Measurements from ENCODE around the gene NTM. TPM values are rescaled to one million over a fixed set of nuclear protein-coding genes. Genes with fewer than 3 reads are reported as not detected.

Gene NTM
- polyA plus RNA-seq, 1 donor from 2014 or later = 39.4 TPM

DNA sequence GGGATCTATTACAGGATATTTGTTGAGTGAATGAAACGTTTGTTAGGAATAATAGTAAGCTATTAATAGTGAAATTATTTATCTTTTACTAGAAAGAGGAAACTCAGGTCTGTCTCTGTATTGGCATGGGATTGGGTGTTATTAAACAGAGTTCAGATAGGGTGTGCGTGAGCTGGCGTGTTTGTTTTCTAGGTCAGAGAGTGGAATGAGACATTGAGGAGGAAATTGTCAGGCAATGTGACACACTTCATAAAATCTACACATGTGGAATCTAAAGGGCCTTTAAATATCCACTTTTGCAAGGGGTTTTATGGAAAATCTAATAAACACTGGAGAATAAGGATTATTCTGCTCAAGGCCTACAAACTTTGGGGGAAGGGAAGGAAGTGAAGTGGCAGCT is 552.9 kb downstream of the NTM start:
- no peaks in the 10 kb centered on the region for H3K36me3 ChIP-seq (ENCODE audit: insufficient read depth, low read length)
- H3K4me2 ChIP-seq (ENCODE audit: low read length) = no peak overlapping the region
- no peaks in the 10 kb centered on the region for H3K9me3 ChIP-seq (ENCODE audit: low read length)
- H3K4me3 ChIP-seq (ENCODE audit: low read length) = no peak overlapping the region
- no peak for TF ChIP-seq RAD21 (conservative IDR thresholded peaks at IDR 0.05)
- no peak for TF ChIP-seq POLR2AphosphoS5 (IDR thresholded peaks at IDR 0.05)
- TF ChIP-seq MXI1 (conservative IDR thresholded peaks at IDR 0.05; ENCODE audit: poor library complexity, severe bottlenecking) = no peak
- TF ChIP-seq CTCF (IDR thresholded peaks at IDR 0.05; ENCODE audit: poor library complexity, severe bottlenecking) = no peak
- no peak for TF ChIP-seq EZH2 (IDR thresholded peaks at IDR 0.05; ENCODE audit: borderline replicate concordance, insufficient read depth, low read length, poor library complexity, severe bottlenecking)
- TF ChIP-seq SMC3 (conservative IDR thresholded peaks at IDR 0.05; ENCODE audit: poor library complexity) = no peak
- H3K79me2 ChIP-seq (replicated peaks; ENCODE audit: insufficient read depth, low read length) = no peaks in the 10 kb centered on the region
- no peaks in the 10 kb centered on the region for H3K9me2 ChIP-seq (ENCODE audit: insufficient read depth, low read length)
- H3F3A ChIP-seq (ENCODE audit: insufficient read depth, low read length, poor library complexity, severe bottlenecking) = no peaks in the 10 kb centered on the region
- H4K20me1 ChIP-seq (ENCODE audit: insufficient read depth) = no peaks in the 10 kb centered on the region
- no peak overlapping the region for H3K27ac ChIP-seq (ENCODE audit: low read length)
- no peak overlapping the region for H3K9ac ChIP-seq (ENCODE audit: low read length)
- H3K27me3 ChIP-seq (ENCODE audit: insufficient read depth, low read depth, low read length) = no peaks in the 10 kb centered on the region
- H2AFZ ChIP-seq (ENCODE audit: low read depth, low read length) = no peak overlapping the region

- Histone ChIP-seq H2AFZ (ENCODE audit: low read depth, low read length) (no peak overlapping the region), H3K9me3 (ENCODE audit: low read length) (no peaks in the 10 kb centered on the region), H3K36me3 (ENCODE audit: insufficient read depth, low read length) (no peaks in the 10 kb centered on the region), H3K4me2 (ENCODE audit: low read length) (no peak overlapping the region), H3K27ac (ENCODE audit: low read length) (no peak overlapping the region), H3K9ac (ENCODE audit: low read length) (no peak overlapping the region), H3K4me3 (ENCODE audit: low read length) (no peak overlapping the region), H3K27me3 (ENCODE audit: insufficient read depth, low read depth, low read length) (no peaks in the 10 kb centered on the region), H3K9me2 (ENCODE audit: insufficient read depth, low read length) (no peaks in the 10 kb centered on the region), H3F3A (ENCODE audit: insufficient read depth, low read length, poor library complexity, severe bottlenecking) (no peaks in the 10 kb centered on the region), H4K20me1 (ENCODE audit: insufficient read depth) (no peaks in the 10 kb centered on the region), H3K79me2 (replicated peaks; ENCODE audit: insufficient read depth, low read length) (no peaks in the 10 kb centered on the region)
- no peak for TF ChIP-seq CTCF (IDR thresholded peaks at IDR 0.05; ENCODE audit: poor library complexity, severe bottlenecking)
- no peak for TF ChIP-seq POLR2AphosphoS5 (IDR thresholded peaks at IDR 0.05)
- TF ChIP-seq MXI1 (conservative IDR thresholded peaks at IDR 0.05; ENCODE audit: poor library complexity, severe bottlenecking) = no peak
- no peak for TF ChIP-seq REST (IDR thresholded peaks at IDR 0.05; ENCODE audit: borderline replicate concordance)
- TF ChIP-seq EP300 (conservative IDR thresholded peaks at IDR 0.05; ENCODE audit: poor library complexity, severe bottlenecking) = no peak
- TF ChIP-seq SMC3 (conservative IDR thresholded peaks at IDR 0.05; ENCODE audit: poor library complexity) = no peak
- TF ChIP-seq RAD21 (conservative IDR thresholded peaks at IDR 0.05) = no peak
- no peak for TF ChIP-seq TAF1 (IDR thresholded peaks at IDR 0.05; ENCODE audit: low read depth)
Measured at GRCh38 chr11:131924001-131924400, 553.6 kb downstream of the NTM start.

Measured in neural cell (in vitro differentiated cells).